ENCODE results near the gene THBD.

Gene THBD

DNA sequence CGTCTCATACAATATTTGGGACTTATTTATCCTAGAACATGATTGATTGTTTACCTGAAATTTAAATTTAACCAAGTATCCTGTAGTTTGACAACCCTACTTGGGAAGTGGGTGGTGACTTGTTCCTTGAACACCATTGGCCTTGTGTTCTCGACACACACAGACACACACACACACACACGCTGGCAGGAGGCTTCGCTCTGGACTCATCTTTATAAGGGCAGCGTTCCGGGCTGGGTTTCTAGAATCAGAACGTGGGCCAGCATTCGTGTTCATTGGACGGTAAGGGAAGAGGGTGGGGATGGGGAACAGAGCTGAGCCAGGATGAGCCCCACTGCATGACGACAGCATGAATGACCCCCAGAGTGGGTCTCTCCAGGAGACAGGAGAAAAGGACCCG, 30.5 kb downstream of the THBD start:
- no peak for TF ChIP-seq CTCF (IDR thresholded peaks at IDR 0.05; ENCODE audit: insufficient read depth, low read depth, low read length, missing control alignments)
- no peak for DNase-seq (ENCODE audit: low read depth)
- H3K4me3 ChIP-seq (ENCODE audit: low read length) = no peak overlapping the region

DNA sequence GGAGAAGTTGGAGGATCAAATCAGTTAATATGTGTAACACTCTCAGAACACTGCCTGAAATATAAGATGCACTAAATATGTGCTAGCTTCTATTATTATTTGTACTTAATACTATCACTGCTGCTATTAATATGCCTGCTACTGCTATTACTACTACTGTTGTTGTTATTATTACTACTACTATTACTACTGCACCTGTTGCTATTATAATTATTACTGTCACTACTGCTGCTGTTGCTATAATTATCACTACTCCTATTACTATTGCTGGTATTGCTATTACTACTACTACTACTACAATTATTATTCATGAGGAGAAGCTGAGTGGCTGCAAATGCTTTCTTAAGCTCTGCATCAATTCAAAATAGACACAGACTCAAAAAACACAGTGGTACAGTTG, 31.0 kb downstream of the THBD start:
- no peak for DNase-seq (ENCODE audit: low read depth)
- no peak overlapping the region for H3K4me3 ChIP-seq (ENCODE audit: low read length)
- no peak for TF ChIP-seq CTCF (IDR thresholded peaks at IDR 0.05; ENCODE audit: insufficient read depth, low read depth, low read length, missing control alignments)

GRCh38 chr20:23017516-23017915, 32.0 kb downstream of the THBD start:
- H3K4me3 ChIP-seq (ENCODE audit: low read length) = no peak overlapping the region
- no peak for DNase-seq (ENCODE audit: low read depth)
- no peak for TF ChIP-seq CTCF (IDR thresholded peaks at IDR 0.05; ENCODE audit: insufficient read depth, low read depth, low read length, missing control alignments)

DNA sequence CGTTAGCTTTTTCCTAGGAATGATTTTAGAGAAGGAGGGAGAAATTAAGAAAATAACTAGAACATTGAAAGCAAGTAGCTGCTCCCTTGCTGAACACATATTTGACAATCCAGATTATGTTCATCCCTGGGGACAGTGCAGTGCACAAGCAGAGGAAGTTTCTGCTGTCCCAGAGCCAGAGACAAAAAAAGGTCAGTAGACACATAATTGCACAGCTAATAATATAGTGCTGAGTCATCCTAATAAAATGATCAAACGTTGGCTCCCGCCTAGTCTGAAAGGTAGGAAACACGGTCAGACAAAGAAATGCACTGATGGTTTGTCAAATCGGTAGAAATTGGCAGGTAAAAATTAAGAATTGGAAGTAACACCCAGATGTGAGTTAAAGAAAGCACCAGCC, 36.0 kb downstream of the THBD start:
- DNase-seq (ENCODE audit: low read depth) = peak; percentile 32

DNA sequence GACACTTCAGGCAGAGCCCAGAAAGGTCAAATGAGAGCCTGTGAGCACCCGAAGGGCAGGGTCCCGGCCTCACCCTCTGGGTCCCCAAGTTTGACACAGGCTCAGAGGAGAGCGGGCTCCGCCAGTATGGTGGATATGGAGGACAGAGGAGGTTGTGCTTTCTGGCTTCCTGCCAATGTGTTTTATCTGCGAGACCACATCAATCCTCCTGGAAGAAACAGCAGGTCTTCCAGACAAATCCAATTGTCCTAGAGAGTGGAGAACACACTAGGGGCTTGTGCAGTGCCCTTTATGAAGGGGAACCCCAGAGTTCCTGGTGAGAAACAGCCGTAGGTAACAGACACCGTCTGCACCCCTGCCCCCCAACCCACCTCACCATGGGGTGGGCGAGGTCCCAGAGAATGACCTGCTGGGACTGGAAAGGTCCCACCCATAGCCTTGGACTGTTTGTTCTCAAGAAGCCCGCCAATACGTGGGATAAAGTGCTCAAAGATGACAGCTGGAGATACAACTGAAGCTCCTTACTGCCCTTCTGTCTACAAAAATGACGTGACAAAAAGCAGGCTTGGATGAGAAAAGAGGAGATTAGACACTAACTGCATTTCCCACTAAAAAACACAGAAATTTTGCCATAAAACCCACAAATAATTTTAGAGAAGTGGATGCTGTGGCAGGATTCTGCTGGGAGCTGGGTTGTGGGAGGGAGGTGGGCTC, 38.3 kb downstream of the THBD start:
- DNase-seq (ENCODE audit: low read depth) = no peak
- TF ChIP-seq CTCF (IDR thresholded peaks at IDR 0.05; ENCODE audit: insufficient read depth, low read depth, low read length, missing control alignments) = no peak

More for the DNA sequence above, 36.0 kb downstream of the THBD start:
- no peak overlapping the region for H3K4me3 ChIP-seq (ENCODE audit: low read length)
- no peak for TF ChIP-seq CTCF (IDR thresholded peaks at IDR 0.05; ENCODE audit: insufficient read depth, low read depth, low read length, missing control alignments)

GRCh38 chr20:23010096-23010495, 39.4 kb downstream of the THBD start:
- H3K4me3 ChIP-seq (ENCODE audit: low read length) = no peak overlapping the region
- DNase-seq (ENCODE audit: low read depth) = no peak
- no peak for TF ChIP-seq CTCF (IDR thresholded peaks at IDR 0.05; ENCODE audit: insufficient read depth, low read depth, low read length, missing control alignments)

More for the DNA sequence above, 38.3 kb downstream of the THBD start:
- no peak overlapping the region for H3K4me3 ChIP-seq (ENCODE audit: low read length)

DNA sequence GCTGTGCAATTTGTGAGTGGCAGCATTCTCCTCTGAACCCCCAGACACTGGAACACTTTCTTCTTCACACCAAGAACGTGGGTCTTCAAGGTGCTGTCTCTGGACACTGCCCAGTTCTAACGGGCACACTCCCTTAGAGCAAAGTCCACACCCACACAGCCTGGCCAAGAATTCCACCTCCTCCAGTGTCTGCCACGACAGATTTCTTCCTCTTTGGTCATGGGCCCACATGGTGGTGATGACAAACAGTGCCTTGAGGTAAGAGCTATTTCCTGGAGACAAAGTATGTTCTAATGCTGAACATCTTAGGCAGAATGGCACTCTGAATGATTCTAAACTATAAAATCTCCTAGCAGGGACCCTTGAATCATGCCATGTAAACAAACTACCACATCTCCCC, 39.8 kb downstream of the THBD start:
- no peak overlapping the region for H3K4me3 ChIP-seq (ENCODE audit: low read length)
- TF ChIP-seq CTCF (IDR thresholded peaks at IDR 0.05; ENCODE audit: insufficient read depth, low read depth, low read length, missing control alignments) = no peak
- DNase-seq (ENCODE audit: low read depth) = peak; percentile 81

All from epithelial cell of esophagus (primary cell).